Keratinocyte (primary cell): ENCODE data around the gene ALOX15. TPM values are rescaled to one million over a fixed set of nuclear protein-coding genes. Genes with fewer than 3 reads are reported as not detected.

Experiments used
- DNase-seq: peaks from one replicate; pipeline ENCODE4 v3.0.0-alpha.2; 2011; ENCODE audit warnings: low read depth, missing footprints, low spot score
- FAIRE-seq: peaks from 2 replicates; lab custom pipeline; 2011; peaks lifted over from hg19 to GRCh38; lab: Jason Lieb, UNC
- H2AFZ ChIP-seq: 2 replicates; pipeline ENCODE4 v1.6.0; 2012; ENCODE audit warnings: low read length, control low read depth, inconsistent platforms; ENCODE audit not compliant: control insufficient read depth
- H3K27ac ChIP-seq: 2 replicates; pipeline ENCODE4 v1.5.1; 2011; ENCODE audit warnings: low read length; ENCODE audit not compliant: control insufficient read depth, insufficient read depth
- H3K27me3 ChIP-seq: 3 replicates; pipeline ENCODE4 v1.6.0; 2011; ENCODE audit warnings: low read length; ENCODE audit not compliant: control insufficient read depth, insufficient read depth; ENCODE audit errors: extremely low read depth
- H3K36me3 ChIP-seq, 2 experiments: 2 replicates in 1 of 2; 3 replicates in 1 of 2; pipeline ENCODE4 v1.5.1; 2011; ENCODE audit warnings: low read length in 2 of 2, mild to moderate bottlenecking in 1 of 2; ENCODE audit not compliant: control insufficient read depth in 2 of 2, insufficient read depth in 2 of 2; ENCODE audit errors: extremely low read depth in 1 of 2
- H3K4me1 ChIP-seq: 3 replicates; pipeline ENCODE4 v1.5.1; 2011; ENCODE audit warnings: low read length; ENCODE audit not compliant: control insufficient read depth, insufficient read depth; ENCODE audit errors: extremely low read depth
- H3K4me2 ChIP-seq: 3 replicates; pipeline ENCODE4 v1.6.0; 2011; ENCODE audit warnings: low read depth, low read length; ENCODE audit not compliant: control insufficient read depth, insufficient read depth; ENCODE audit errors: extremely low read depth
- H3K4me3 ChIP-seq, 3 experiments: fragments of 200-600 bp in 1 of 3; sonication (generic) in 1 of 3; 2 replicates in 2 of 3; 3 replicates in 1 of 3; pipeline ENCODE4 v1.5.1; 2011 to 2016; ENCODE audit warnings: low read length in 3 of 3, mild to moderate bottlenecking in 3 of 3, control low read depth in 2 of 3, inconsistent platforms in 1 of 3, low read depth in 1 of 3, mixed read lengths in 1 of 3, mixed run types in 1 of 3, moderate library complexity in 1 of 3; ENCODE audit not compliant: control insufficient read depth in 2 of 3, insufficient read depth in 2 of 3; ENCODE audit errors: extremely low read depth in 1 of 3
- H3K79me2 ChIP-seq: 2 replicates; pipeline ENCODE4 v1.6.0; 2012; ENCODE audit warnings: low read length; ENCODE audit not compliant: control insufficient read depth, insufficient read depth
- H3K9ac ChIP-seq: 3 replicates; pipeline ENCODE4 v1.6.0; 2011; ENCODE audit warnings: low read length; ENCODE audit not compliant: control insufficient read depth, insufficient read depth; ENCODE audit errors: extremely low read depth
- H3K9me1 ChIP-seq: 3 replicates; pipeline ENCODE4 v1.6.0; 2011; ENCODE audit warnings: low read length; ENCODE audit not compliant: control insufficient read depth, insufficient read depth; ENCODE audit errors: extremely low read depth
- H3K9me3 ChIP-seq: 2 replicates; pipeline ENCODE4 v1.5.1; 2012; ENCODE audit warnings: low read depth, low read length; ENCODE audit not compliant: control insufficient read depth
- H4K20me1 ChIP-seq: 3 replicates; pipeline ENCODE4 v1.6.0; 2011; ENCODE audit warnings: low read length; ENCODE audit not compliant: control insufficient read depth, insufficient read depth; ENCODE audit errors: extremely low read depth
- CTCF ChIP-seq, 3 experiments: IDR thresholded peaks in 1 of 3; conservative IDR thresholded peaks in 1 of 3; optimal IDR thresholded peaks in 1 of 3; 2 replicates in 2 of 3; 3 replicates in 1 of 3; pipeline versions ENCODE3 to v1.5.1; 2011; ENCODE audit warnings: low read length in 3 of 3, mild to moderate bottlenecking in 3 of 3, moderate library complexity in 2 of 3, control low read depth in 1 of 3, inconsistent platforms in 1 of 3; ENCODE audit not compliant: insufficient read depth in 2 of 3; ENCODE audit errors: extremely low read depth in 1 of 3
- EZH2 ChIP-seq: IDR thresholded peaks from one replicate; pipeline ENCODE4 v1.6.1; 2012; ENCODE audit warnings: inconsistent platforms, mild to moderate bottlenecking, low read length, moderate library complexity
- dilution Hi-C: fragments of 300-500 bp; cut with MboI; formaldehyde crosslinking; loops from one replicate; pipeline ENCODE4 v1.7.0; 2020; ENCODE audit warnings: low sequenced_read_pairs; ENCODE audit not compliant: extremely low pct_ligation_motif_present
- polyA plus RNA-seq, 5 experiments: library from polyadenylated mRNA; depleted of rRNA in 3 of 5; stranded (reverse) in 3 of 5; stranded (forward) in 1 of 5; unstranded in 1 of 5; fragments of >200 nt; gene quantifications; 1 replicate in 1 of 5; 2 replicates in 3 of 5; 3 replicates in 1 of 5; pipeline versions ENCODE4 v1.2.1 to v1.2.3, GENCODE V29; 2011 to 2012; ENCODE audit warnings: missing spikeins in 2 of 5, low read depth in 1 of 5, low replicate concordance in 1 of 5

ALOX15 gene
- polyA plus RNA-seq, 1 donor (not counting 4 experiments of a cell fraction or from before 2014, with no cell fraction given): 0.04 TPM

- dilution Hi-C loops: no loop called here
Observed at GRCh38 chr17:4674685-4674998, 33.2 kb upstream of the ALOX15 start.

GRCh38 chr17:4673986-4674684 is 32.7 kb upstream of the ALOX15 start:
- TF ChIP-seq EZH2 (no peak), CTCF (optimal IDR thresholded peaks at IDR 0.05 in 1 of 3, IDR thresholded peaks at IDR 0.05 in 1 of 3, conservative IDR thresholded peaks at IDR 0.05 in 1 of 3; ENCODE audit: extremely low read depth in 1 of 3, insufficient read depth in 2 of 3, low read length in 3 of 3) (no peak)
- Histone ChIP-seq H3K27ac (no peak overlapping the region), H3K9ac (no peak overlapping the region), H4K20me1 (peaks cover under 1% of the 10 kb centered on the region), H3K4me2 (no peak overlapping the region), H3K36me3 (peaks cover 37 to 46% of the 10 kb centered on the region in 2 experiments), H3K27me3 (no peaks in the 10 kb centered on the region), H3K9me1 (no peaks in the 10 kb centered on the region), H3K79me2 (no peaks in the 10 kb centered on the region), H2AFZ (no peak overlapping the region), H3K4me1 (peaks cover 11% of the 10 kb centered on the region), H3K9me3 (no peaks in the 10 kb centered on the region), H3K4me3 (no peak overlapping the region)
- FAIRE-seq (no peak), DNase-seq (no peak)
- dilution Hi-C loops: no loop called here

More at GRCh38 chr17:4674685-4674998, 33.2 kb upstream of the ALOX15 start:
- Histone ChIP-seq H3K9me3 (no peaks in the 10 kb centered on the region), H3K4me1 (peaks cover 16% of the 10 kb centered on the region), H3K9me1 (no peaks in the 10 kb centered on the region), H3K4me2 (no peak overlapping the region), H3K4me3 (no peak overlapping the region), H2AFZ (no peak overlapping the region), H3K27me3 (no peaks in the 10 kb centered on the region), H3K79me2 (no peaks in the 10 kb centered on the region), H3K36me3 (peaks cover 37 to 46% of the 10 kb centered on the region in 2 experiments), H3K27ac (no peak overlapping the region), H3K9ac (no peak overlapping the region), H4K20me1 (peaks cover 2% of the 10 kb centered on the region)
- DNase-seq: no peak
- no peak for FAIRE-seq
- TF ChIP-seq CTCF (optimal IDR thresholded peaks at IDR 0.05 in 1 of 3, IDR thresholded peaks at IDR 0.05 in 1 of 3, conservative IDR thresholded peaks at IDR 0.05 in 1 of 3; ENCODE audit: extremely low read depth in 1 of 3, insufficient read depth in 2 of 3, low read length in 3 of 3) (no peak), EZH2 (no peak)
